Hippocampal formation (tissue), 2 donors: ENCODE results near the gene MCCC1.
"Not testable (repeated sequence)": the region's sequence is repeated elsewhere in the genome, so short reads cannot be mapped to it uniquely, and the experiment has no call there.

ENCODE experiments used
- DNase-seq, 2 donors: peaks; one replicate each; lab custom pipeline; 2025; lab: John Stamatoyannopoulos, UW

The MCCC1 gene

GRCh38 chr3:183099026-183099837, at the start of gene MCCC1:
Gene MCCC1, minus strand, starts transcription at chr3:183099496. Its CDS starts 56 bp downstream, at chr3:183099440.
- peak; percentile 99 for DNase-seq

- DNase-seq = no peak
Observed at GRCh38 chr3:183148056-183148455, 48.8 kb upstream of the MCCC1 start.

GRCh38 chr3:183144363-183144762, 45.1 kb upstream of the MCCC1 start:
- DNase-seq = no peak

- no peak for DNase-seq
Observed at GRCh38 chr3:183142199-183142598, 42.9 kb upstream of the MCCC1 start.

- no peak for DNase-seq
Observed at GRCh38 chr3:183134844-183135243, 35.5 kb upstream of the MCCC1 start.

- DNase-seq = no peak
Observed at GRCh38 chr3:183132409-183132808, 33.1 kb upstream of the MCCC1 start.

- DNase-seq = no peak
Observed at GRCh38 chr3:183131735-183132134, 32.4 kb upstream of the MCCC1 start.

- no peak for DNase-seq
Observed at GRCh38 chr3:183131186-183131725, 32.0 kb upstream of the MCCC1 start.

GRCh38 chr3:183129243-183129642, 29.9 kb upstream of the MCCC1 start:
- DNase-seq = no peak

GRCh38 chr3:183128709-183129108, 29.4 kb upstream of the MCCC1 start:
- DNase-seq = no peak

GRCh38 chr3:183123891-183124290, 24.6 kb upstream of the MCCC1 start:
- DNase-seq = no peak

GRCh38 chr3:183122257-183122932, 23.1 kb upstream of the MCCC1 start:
- DNase-seq = peak in 1 of 2 donors; percentile 70

- DNase-seq = no peak
Observed at GRCh38 chr3:183120538-183121215, 21.4 kb upstream of the MCCC1 start.

- DNase-seq = no peak
Observed at GRCh38 chr3:183117056-183117455, 17.8 kb upstream of the MCCC1 start.

- DNase-seq = peak in 1 of 2 donors; percentile 42
Observed at GRCh38 chr3:183116025-183116614, 16.8 kb upstream of the MCCC1 start.

GRCh38 chr3:183114384-183115178, 15.3 kb upstream of the MCCC1 start:
- DNase-seq = peak in 1 of 2 donors; percentile 18

GRCh38 chr3:183109847-183110246, 10.6 kb upstream of the MCCC1 start:
- DNase-seq = not testable (repeated sequence)

GRCh38 chr3:183108470-183108869, 9.2 kb upstream of the MCCC1 start:
- DNase-seq = no peak

GRCh38 chr3:183108001-183108449, 8.7 kb upstream of the MCCC1 start:
- DNase-seq = no peak

GRCh38 chr3:183107372-183107771, 8.1 kb upstream of the MCCC1 start:
- DNase-seq = not testable (repeated sequence)

- DNase-seq = no peak
Observed at GRCh38 chr3:183106635-183107034, 7.3 kb upstream of the MCCC1 start.
